HL-60 (cell line): Measurements from ENCODE around the gene PRPH.
"Not testable (repeated sequence)": the region's sequence is repeated elsewhere in the genome, so short reads cannot be mapped to it uniquely, and the experiment has no call there.

Source experiments
- GABPA ChIP-seq: IDR thresholded peaks from 2 replicates; pipeline ENCODE4 v1.6.1; 2012; ENCODE audit warnings: low read depth
- POLR2AphosphoS5 ChIP-seq: IDR thresholded peaks from 2 replicates; pipeline ENCODE4 v1.6.1; 2012; ENCODE audit warnings: low read depth
- REST ChIP-seq: IDR thresholded peaks from 2 replicates; pipeline ENCODE4 v1.6.1; 2012; ENCODE audit warnings: low read depth; ENCODE audit not compliant: insufficient replicate concordance
- SPI1 ChIP-seq: IDR thresholded peaks from 2 replicates; pipeline ENCODE4 v1.6.1; 2012; ENCODE audit warnings: low read depth, mild to moderate bottlenecking, borderline replicate concordance
- TF ChIP-seq, protein P1 (sequence below): IDR thresholded peaks from one replicate; pipeline ENCODE4 v1.5.1; 2011; ENCODE audit warnings: low read length, control low read depth, inconsistent platforms; ENCODE audit not compliant: insufficient read depth

DNA sequence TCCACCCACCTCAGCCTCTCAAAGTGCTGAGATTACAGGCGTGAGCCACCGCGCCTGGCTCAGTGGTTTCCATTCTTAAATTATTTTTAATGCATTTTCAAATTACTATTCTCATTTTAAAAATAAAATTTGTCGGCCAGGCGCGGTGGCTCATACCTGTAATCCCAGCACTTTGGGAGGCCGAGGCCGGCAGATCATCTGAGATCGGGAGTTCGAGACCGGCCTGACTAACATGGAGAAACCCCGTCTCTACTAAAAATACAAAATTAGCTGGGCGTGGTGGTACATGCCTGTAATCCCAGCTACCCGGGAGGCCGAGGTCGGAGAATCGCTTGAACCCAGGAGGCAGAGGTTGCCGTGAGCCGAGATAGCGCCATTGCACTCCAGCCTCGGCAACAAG, 38.8 kb downstream of the PRPH start:
- TF ChIP-seq, protein P1, sequence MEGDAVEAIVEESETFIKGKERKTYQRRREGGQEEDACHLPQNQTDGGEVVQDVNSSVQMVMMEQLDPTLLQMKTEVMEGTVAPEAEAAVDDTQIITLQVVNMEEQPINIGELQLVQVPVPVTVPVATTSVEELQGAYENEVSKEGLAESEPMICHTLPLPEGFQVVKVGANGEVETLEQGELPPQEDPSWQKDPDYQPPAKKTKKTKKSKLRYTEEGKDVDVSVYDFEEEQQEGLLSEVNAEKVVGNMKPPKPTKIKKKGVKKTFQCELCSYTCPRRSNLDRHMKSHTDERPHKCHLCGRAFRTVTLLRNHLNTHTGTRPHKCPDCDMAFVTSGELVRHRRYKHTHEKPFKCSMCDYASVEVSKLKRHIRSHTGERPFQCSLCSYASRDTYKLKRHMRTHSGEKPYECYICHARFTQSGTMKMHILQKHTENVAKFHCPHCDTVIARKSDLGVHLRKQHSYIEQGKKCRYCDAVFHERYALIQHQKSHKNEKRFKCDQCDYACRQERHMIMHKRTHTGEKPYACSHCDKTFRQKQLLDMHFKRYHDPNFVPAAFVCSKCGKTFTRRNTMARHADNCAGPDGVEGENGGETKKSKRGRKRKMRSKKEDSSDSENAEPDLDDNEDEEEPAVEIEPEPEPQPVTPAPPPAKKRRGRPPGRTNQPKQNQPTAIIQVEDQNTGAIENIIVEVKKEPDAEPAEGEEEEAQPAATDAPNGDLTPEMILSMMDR, result not testable (repeated sequence)
- not testable (repeated sequence) for TF ChIP-seq SPI1, REST, POLR2AphosphoS5, GABPA
